ENCODE results near the gene TOMM7.

The TOMM7 gene

GRCh38 chr7:22859641-22860290 is 37.1 kb upstream of the TOMM7 start:
- peak; percentile 80 for DNase-seq (ENCODE audit: low read depth)
- TF ChIP-seq, protein P1, sequence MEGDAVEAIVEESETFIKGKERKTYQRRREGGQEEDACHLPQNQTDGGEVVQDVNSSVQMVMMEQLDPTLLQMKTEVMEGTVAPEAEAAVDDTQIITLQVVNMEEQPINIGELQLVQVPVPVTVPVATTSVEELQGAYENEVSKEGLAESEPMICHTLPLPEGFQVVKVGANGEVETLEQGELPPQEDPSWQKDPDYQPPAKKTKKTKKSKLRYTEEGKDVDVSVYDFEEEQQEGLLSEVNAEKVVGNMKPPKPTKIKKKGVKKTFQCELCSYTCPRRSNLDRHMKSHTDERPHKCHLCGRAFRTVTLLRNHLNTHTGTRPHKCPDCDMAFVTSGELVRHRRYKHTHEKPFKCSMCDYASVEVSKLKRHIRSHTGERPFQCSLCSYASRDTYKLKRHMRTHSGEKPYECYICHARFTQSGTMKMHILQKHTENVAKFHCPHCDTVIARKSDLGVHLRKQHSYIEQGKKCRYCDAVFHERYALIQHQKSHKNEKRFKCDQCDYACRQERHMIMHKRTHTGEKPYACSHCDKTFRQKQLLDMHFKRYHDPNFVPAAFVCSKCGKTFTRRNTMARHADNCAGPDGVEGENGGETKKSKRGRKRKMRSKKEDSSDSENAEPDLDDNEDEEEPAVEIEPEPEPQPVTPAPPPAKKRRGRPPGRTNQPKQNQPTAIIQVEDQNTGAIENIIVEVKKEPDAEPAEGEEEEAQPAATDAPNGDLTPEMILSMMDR (conservative IDR thresholded peaks at IDR 0.05; ENCODE audit: low read depth, low read length), result no peak
- no peak overlapping the region for H3K4me3 ChIP-seq (ENCODE audit: low read length)

GRCh38 chr7:22858640-22859561 is 36.3 kb upstream of the TOMM7 start:
- DNase-seq (ENCODE audit: low read depth), result peak; percentile 97
- H3K4me3 ChIP-seq (ENCODE audit: low read length), result no peak overlapping the region
- TF ChIP-seq, protein P1 (conservative IDR thresholded peaks at IDR 0.05; ENCODE audit: low read depth, low read length), result no peak

DNA sequence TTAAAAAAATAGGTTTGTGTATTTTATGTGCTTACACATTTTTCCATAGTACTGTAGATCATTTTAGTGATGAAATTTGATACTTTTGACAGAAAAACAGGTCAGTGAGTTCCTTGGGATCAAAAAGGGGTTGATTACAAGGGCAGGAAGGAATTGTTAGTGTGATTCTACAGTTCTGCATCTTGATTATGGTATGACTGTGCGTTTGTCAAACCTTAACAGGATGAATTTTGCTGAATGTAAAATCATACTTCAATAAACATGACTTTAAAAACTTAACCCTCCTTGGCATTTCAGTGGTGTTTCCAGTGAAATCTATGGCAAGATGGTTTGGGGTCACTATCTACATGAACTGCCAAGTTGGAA is 35.6 kb upstream of the TOMM7 start:
- TF ChIP-seq, protein P1 (conservative IDR thresholded peaks at IDR 0.05; ENCODE audit: low read depth, low read length), result no peak
- DNase-seq (ENCODE audit: low read depth), result no peak
- no peak overlapping the region for H3K4me3 ChIP-seq (ENCODE audit: low read length)

DNA sequence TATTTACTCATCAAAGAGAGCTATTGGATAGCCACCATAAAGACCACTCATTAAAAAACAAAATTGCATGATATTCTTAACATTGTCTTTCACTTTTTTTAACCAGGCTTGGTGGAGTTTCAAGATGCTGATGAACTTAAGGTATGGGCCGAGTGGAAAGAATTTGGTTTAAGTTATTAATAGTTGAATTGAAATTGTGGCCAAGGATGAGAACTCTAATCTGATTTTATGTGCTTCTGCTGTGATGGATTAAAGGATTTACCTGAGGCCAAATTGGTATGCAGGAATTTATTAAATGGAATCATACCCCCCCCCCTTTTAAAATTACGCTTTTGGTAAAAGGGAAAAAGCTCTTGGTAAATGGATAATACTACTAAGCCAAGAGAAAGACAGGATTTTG is 33.8 kb upstream of the TOMM7 start:
- no peak overlapping the region for H3K4me3 ChIP-seq (ENCODE audit: low read length)
- TF ChIP-seq, protein P1 (conservative IDR thresholded peaks at IDR 0.05; ENCODE audit: low read depth, low read length), result no peak
- peak; percentile 22 for DNase-seq (ENCODE audit: low read depth)

GRCh38 chr7:22855049-22855392 is 32.4 kb upstream of the TOMM7 start:
- TF ChIP-seq, protein P1 (conservative IDR thresholded peaks at IDR 0.05; ENCODE audit: low read depth, low read length), result no peak
- no peak for DNase-seq (ENCODE audit: low read depth)
- H3K4me3 ChIP-seq (ENCODE audit: low read length), result peak overlapping the region; percentile 51

GRCh38 chr7:22854158-22855048 is 31.8 kb upstream of the TOMM7 start:
- DNase-seq (ENCODE audit: low read depth), result no peak
- TF ChIP-seq, protein P1 (conservative IDR thresholded peaks at IDR 0.05; ENCODE audit: low read depth, low read length), result no peak
- peak overlapping the region; percentile 51 for H3K4me3 ChIP-seq (ENCODE audit: low read length)

Data from retinal pigment epithelial cell (primary cell).